ENCODE measurements around the gene LDLRAD4. TPM values are rescaled to one million over a fixed set of nuclear protein-coding genes. Genes with fewer than 3 reads are reported as not detected.

The LDLRAD4 gene
- total RNA-seq, 4 donors from 2014 or later, result 20.4 to 40.4 (median 35.3) TPM

GRCh38 chr18:13457327-13457726, 238.8 kb downstream of the LDLRAD4 start:
- no peak for DNase-seq (ENCODE audit: extremely low spot score)
- WGBS, result 79% methylated on average over 10 of the region's 10 CpGs
- H3K9me3 ChIP-seq, result no peaks in the 10 kb centered on the region

GRCh38 chr18:13460946-13461345, 242.4 kb downstream of the LDLRAD4 start:
- Histone ChIP-seq H3K4me1 (peaks cover 12 to 26% (median 18%) of the 10 kb centered on the region in 4 donors), H3K9me3 (no peaks in the 10 kb centered on the region), H3K27ac (replicated peaks in 1 of 4) (no peak overlapping the region), H3K27me3 (no peaks in the 10 kb centered on the region), H3K36me3 (no peaks in the 10 kb centered on the region), H3K4me3 (no peak overlapping the region)
- intact Hi-C loops (cut with DNase I), result no loop called here
- TF ChIP-seq POLR2AphosphoS5 (IDR thresholded peaks at IDR 0.05), result no peak
- TF ChIP-seq EP300 (IDR thresholded peaks at IDR 0.05), result no peak
- no peak for TF ChIP-seq POLR2A (IDR thresholded peaks at IDR 0.05; ENCODE audit: low read depth)
- TF ChIP-seq, protein P1, sequence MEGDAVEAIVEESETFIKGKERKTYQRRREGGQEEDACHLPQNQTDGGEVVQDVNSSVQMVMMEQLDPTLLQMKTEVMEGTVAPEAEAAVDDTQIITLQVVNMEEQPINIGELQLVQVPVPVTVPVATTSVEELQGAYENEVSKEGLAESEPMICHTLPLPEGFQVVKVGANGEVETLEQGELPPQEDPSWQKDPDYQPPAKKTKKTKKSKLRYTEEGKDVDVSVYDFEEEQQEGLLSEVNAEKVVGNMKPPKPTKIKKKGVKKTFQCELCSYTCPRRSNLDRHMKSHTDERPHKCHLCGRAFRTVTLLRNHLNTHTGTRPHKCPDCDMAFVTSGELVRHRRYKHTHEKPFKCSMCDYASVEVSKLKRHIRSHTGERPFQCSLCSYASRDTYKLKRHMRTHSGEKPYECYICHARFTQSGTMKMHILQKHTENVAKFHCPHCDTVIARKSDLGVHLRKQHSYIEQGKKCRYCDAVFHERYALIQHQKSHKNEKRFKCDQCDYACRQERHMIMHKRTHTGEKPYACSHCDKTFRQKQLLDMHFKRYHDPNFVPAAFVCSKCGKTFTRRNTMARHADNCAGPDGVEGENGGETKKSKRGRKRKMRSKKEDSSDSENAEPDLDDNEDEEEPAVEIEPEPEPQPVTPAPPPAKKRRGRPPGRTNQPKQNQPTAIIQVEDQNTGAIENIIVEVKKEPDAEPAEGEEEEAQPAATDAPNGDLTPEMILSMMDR (IDR thresholded peaks at IDR 0.05), result no peak
- DNase-seq (ENCODE audit: extremely low spot score), result no peak
- WGBS, result 95% methylated on average over 12 of the region's 12 CpGs

More at GRCh38 chr18:13457327-13457726, 238.8 kb downstream of the LDLRAD4 start:
- no peak overlapping the region for H3K4me3 ChIP-seq
- intact Hi-C loops (cut with DNase I), result loop anchor here (10.0 kb wide), 1 partner anchor 57 kb away; no protein-coding TSS in a partner anchor
- H3K27me3 ChIP-seq, result no peaks in the 10 kb centered on the region
- H3K36me3 ChIP-seq, result no peaks in the 10 kb centered on the region
- TF ChIP-seq POLR2A (IDR thresholded peaks at IDR 0.05; ENCODE audit: low read depth) (no peak), POLR2AphosphoS5 (IDR thresholded peaks at IDR 0.05) (no peak), EP300 (IDR thresholded peaks at IDR 0.05) (no peak)
- TF ChIP-seq, protein P1 (IDR thresholded peaks at IDR 0.05), result no peak
- H3K27ac ChIP-seq (replicated peaks in 1 of 4), result no peak overlapping the region
- peaks cover 9 to 31% (median 22%) of the 10 kb centered on the region in 4 donors for H3K4me1 ChIP-seq

GRCh38 chr18:13461469-13461868, 242.9 kb downstream of the LDLRAD4 start:
- WGBS, result 95% methylated on average over 5 of the region's 5 CpGs
- intact Hi-C loops (cut with DNase I), result no loop called here

DNA sequence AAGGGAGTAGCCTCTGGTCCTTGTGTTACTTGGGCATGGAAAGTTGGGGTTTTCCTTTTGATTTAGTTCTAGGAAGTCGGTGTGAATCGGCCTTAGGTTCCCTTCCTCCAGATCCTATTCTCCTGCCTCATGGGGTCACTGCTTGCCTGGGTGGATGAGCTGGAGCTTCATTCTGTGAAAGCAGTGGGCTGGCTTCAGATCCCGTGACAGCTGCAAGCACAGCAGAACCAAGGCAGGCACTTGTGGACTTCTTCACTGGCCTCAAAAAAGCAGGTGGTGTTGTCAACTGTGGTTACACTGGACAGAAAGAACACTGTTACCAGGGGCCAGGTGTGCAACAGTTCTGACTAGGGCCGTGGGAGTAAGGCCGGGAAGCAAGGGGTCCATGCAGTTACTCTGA, 243.4 kb downstream of the LDLRAD4 start:
- peaks cover 11 to 25% (median 16%) of the 10 kb centered on the region in 4 donors for H3K4me1 ChIP-seq
- H3K9me3 ChIP-seq, result no peaks in the 10 kb centered on the region
- H3K36me3 ChIP-seq, result no peaks in the 10 kb centered on the region
- WGBS, result 82% methylated on average over 5 of the region's 5 CpGs
- H3K4me3 ChIP-seq, result no peak overlapping the region
- no peak overlapping the region for H3K27ac ChIP-seq (replicated peaks in 1 of 4)
- DNase-seq (ENCODE audit: extremely low spot score), result no peak
- no peak for TF ChIP-seq POLR2AphosphoS5 (IDR thresholded peaks at IDR 0.05)
- TF ChIP-seq EP300 (IDR thresholded peaks at IDR 0.05), result no peak
- TF ChIP-seq, protein P1 (IDR thresholded peaks at IDR 0.05), result no peak
- no peak for TF ChIP-seq POLR2A (IDR thresholded peaks at IDR 0.05; ENCODE audit: low read depth)
- no peaks in the 10 kb centered on the region for H3K27me3 ChIP-seq
- intact Hi-C loops (cut with DNase I), result no loop called here

More at GRCh38 chr18:13461469-13461868, 242.9 kb downstream of the LDLRAD4 start:
- no peak for DNase-seq (ENCODE audit: extremely low spot score)
- Histone ChIP-seq H3K9me3 (no peaks in the 10 kb centered on the region), H3K27ac (replicated peaks in 1 of 4) (no peak overlapping the region), H3K36me3 (no peaks in the 10 kb centered on the region), H3K27me3 (no peaks in the 10 kb centered on the region), H3K4me3 (no peak overlapping the region), H3K4me1 (peaks cover 11 to 24% (median 16%) of the 10 kb centered on the region in 4 donors)
- TF ChIP-seq, protein P1 (IDR thresholded peaks at IDR 0.05), result no peak
- no peak for TF ChIP-seq POLR2AphosphoS5 (IDR thresholded peaks at IDR 0.05)
- no peak for TF ChIP-seq POLR2A (IDR thresholded peaks at IDR 0.05; ENCODE audit: low read depth)
- no peak for TF ChIP-seq EP300 (IDR thresholded peaks at IDR 0.05)

DNA sequence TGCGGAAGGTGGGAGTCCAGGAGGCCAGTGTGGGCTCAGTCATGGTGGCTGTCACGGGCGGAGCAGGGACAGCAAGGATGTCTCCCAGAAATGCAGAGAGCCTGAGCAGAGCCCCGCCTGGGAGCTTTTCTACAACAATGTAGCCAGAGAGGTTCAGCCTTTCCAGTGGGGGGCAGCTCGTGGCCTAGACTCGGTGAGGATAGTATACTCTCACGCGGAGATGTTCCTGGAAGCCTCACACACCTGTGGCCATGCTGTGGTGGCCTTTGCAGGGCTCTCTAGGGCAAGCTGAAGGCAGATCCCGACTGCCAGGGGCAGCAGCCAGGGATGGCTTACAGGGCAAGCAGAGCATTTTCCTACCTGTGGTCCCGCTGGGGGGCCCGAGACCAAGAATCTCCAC, 244.1 kb downstream of the LDLRAD4 start:
- TF ChIP-seq POLR2AphosphoS5 (IDR thresholded peaks at IDR 0.05), result no peak
- TF ChIP-seq, protein P1 (IDR thresholded peaks at IDR 0.05), result no peak
- no peak for TF ChIP-seq EP300 (IDR thresholded peaks at IDR 0.05)
- TF ChIP-seq POLR2A (IDR thresholded peaks at IDR 0.05; ENCODE audit: low read depth), result no peak
- Histone ChIP-seq H3K9me3 (no peaks in the 10 kb centered on the region), H3K27me3 (no peaks in the 10 kb centered on the region), H3K36me3 (no peaks in the 10 kb centered on the region), H3K27ac (replicated peaks in 1 of 4) (no peak overlapping the region), H3K4me1 (peaks cover 11 to 25% (median 15%) of the 10 kb centered on the region in 4 donors), H3K4me3 (no peak overlapping the region)
- WGBS, result 89% methylated on average over 8 of the region's 11 CpGs
- intact Hi-C loops (cut with DNase I), result no loop called here
- DNase-seq (ENCODE audit: extremely low spot score), result no peak
